Suprapubic skin (tissue), 4 donors: ENCODE data around the gene ZDHHC14. TPM values are rescaled to one million over a fixed set of nuclear protein-coding genes. Genes with fewer than 3 reads are reported as not detected.

ENCODE experiments used
- DNase-seq, 2 donors: peaks; one replicate each; pipeline ENCODE4 v3.0.0-alpha.2; 2019; ENCODE audit warnings: low spot score in 2 of 2
- H3K27ac ChIP-seq: fragments of 200-600 bp; sonication (generic); one replicate; pipeline ENCODE4 v1.5.1; 2019
- H3K27me3 ChIP-seq: fragments of 200-600 bp; sonication (generic); one replicate; pipeline ENCODE4 v1.5.1; 2019
- H3K36me3 ChIP-seq: fragments of 200-600 bp; sonication (generic); one replicate; pipeline ENCODE4 v1.5.1; 2019
- H3K4me1 ChIP-seq: fragments of 200-600 bp; sonication (generic); one replicate; pipeline ENCODE4 v1.5.1; 2019
- H3K4me3 ChIP-seq: fragments of 200-600 bp; sonication (generic); one replicate; pipeline ENCODE4 v1.5.1; 2019; ENCODE audit warnings: mild to moderate bottlenecking
- H3K9me3 ChIP-seq: fragments of 200-600 bp; sonication (generic); one replicate; pipeline ENCODE4 v1.5.1; 2019
- EP300 ChIP-seq: sonication (generic); formaldehyde crosslinking; IDR thresholded peaks from one replicate; pipeline ENCODE4 v1.6.1; 2017; ENCODE audit warnings: antibody characterized with exemption
- POLR2A ChIP-seq, 2 donors: fragments of 450-650 bp; IDR thresholded peaks; one replicate each; pipeline ENCODE4 v1.6.1; 2017; ENCODE audit warnings: antibody characterized with exemption in 2 of 2, mild to moderate bottlenecking in 2 of 2, moderate library complexity in 2 of 2
- POLR2AphosphoS5 ChIP-seq, 3 donors: sonication (generic); formaldehyde crosslinking; IDR thresholded peaks; one replicate each; pipeline ENCODE4 v1.6.1; 2017; ENCODE audit warnings: antibody characterized with exemption in 3 of 3
- WGBS: methylation state at CpG from one replicate; pipeline ENCODE4 v1.1.5; 2018; 5-methylcytosine and 5-hydroxymethylcytosine counted together
- total RNA-seq, 4 donors: library from RNA; depleted of rRNA; stranded (reverse); fragments of >200 nt; gene quantifications; one replicate each; pipeline ENCODE4 v1.1.0, GENCODE V29; 2016
- TF ChIP-seq, protein P1 (sequence below), 2 donors: fragments of 200-600 bp in 1 of 2; fragments of 450-650 bp in 1 of 2; sonication (generic) in 1 of 2; IDR thresholded peaks; one replicate each; pipeline ENCODE4 v1.5.1; 2016 to 2019; ENCODE audit warnings: antibody characterized with exemption in 2 of 2, mild to moderate bottlenecking in 1 of 2, moderate library complexity in 1 of 2

Gene ZDHHC14
- total RNA-seq, 4 donors from 2014 or later, result 4.3 to 9.9 (median 7.7) TPM

DNA sequence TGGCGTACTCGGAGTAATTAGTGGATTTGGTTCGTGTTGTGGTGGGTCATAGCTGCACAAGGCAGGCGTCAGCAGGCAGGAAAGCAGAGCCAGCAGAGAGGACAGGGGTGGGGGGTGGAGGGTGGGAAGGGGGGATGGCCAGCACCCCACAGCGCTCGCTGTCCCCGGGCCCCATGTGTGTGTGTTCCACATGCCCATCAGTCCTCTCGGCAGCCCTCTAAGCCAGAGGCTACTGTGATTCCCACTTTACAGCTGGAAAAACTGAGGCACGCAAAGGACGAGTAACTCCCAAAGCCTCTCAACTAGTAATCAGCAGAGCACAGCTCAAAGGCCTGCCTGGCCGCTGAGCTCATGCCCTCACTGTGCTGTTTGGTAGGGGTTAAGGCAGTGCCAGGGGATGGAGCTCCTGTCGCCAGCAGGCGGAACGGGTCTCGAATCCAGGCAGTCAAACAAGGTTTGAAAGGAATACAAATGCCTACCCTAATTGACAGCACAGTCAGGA, 175.2 kb downstream of the ZDHHC14 start:
- Histone ChIP-seq H3K9me3 (no peaks in the 10 kb centered on the region), H3K27me3 (no peaks in the 10 kb centered on the region), H3K27ac (no peak overlapping the region), H3K36me3 (no peaks in the 10 kb centered on the region), H3K4me1 (no peaks in the 10 kb centered on the region), H3K4me3 (no peak overlapping the region)
- no peak for DNase-seq
- TF ChIP-seq POLR2A (IDR thresholded peaks at IDR 0.05) (no peak), POLR2AphosphoS5 (IDR thresholded peaks at IDR 0.05) (no peak), EP300 (no peak)
- TF ChIP-seq, protein P1, sequence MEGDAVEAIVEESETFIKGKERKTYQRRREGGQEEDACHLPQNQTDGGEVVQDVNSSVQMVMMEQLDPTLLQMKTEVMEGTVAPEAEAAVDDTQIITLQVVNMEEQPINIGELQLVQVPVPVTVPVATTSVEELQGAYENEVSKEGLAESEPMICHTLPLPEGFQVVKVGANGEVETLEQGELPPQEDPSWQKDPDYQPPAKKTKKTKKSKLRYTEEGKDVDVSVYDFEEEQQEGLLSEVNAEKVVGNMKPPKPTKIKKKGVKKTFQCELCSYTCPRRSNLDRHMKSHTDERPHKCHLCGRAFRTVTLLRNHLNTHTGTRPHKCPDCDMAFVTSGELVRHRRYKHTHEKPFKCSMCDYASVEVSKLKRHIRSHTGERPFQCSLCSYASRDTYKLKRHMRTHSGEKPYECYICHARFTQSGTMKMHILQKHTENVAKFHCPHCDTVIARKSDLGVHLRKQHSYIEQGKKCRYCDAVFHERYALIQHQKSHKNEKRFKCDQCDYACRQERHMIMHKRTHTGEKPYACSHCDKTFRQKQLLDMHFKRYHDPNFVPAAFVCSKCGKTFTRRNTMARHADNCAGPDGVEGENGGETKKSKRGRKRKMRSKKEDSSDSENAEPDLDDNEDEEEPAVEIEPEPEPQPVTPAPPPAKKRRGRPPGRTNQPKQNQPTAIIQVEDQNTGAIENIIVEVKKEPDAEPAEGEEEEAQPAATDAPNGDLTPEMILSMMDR (IDR thresholded peaks at IDR 0.05), result no peak
- WGBS, result 86% methylated on average over 14 of the region's 15 CpGs

- no peaks in the 10 kb centered on the region for H3K36me3 ChIP-seq
- no peaks in the 10 kb centered on the region for H3K4me1 ChIP-seq
- no peak for DNase-seq
- no peak overlapping the region for H3K4me3 ChIP-seq
- TF ChIP-seq, protein P1 (IDR thresholded peaks at IDR 0.05), result no peak
- no peak for TF ChIP-seq POLR2A (IDR thresholded peaks at IDR 0.05)
- no peak for TF ChIP-seq EP300
- TF ChIP-seq POLR2AphosphoS5 (IDR thresholded peaks at IDR 0.05), result no peak
- no peak overlapping the region for H3K27ac ChIP-seq
- 63% methylated on average over 21 of the region's 21 CpGs for WGBS
- no peaks in the 10 kb centered on the region for H3K9me3 ChIP-seq
- no peaks in the 10 kb centered on the region for H3K27me3 ChIP-seq
Observed at GRCh38 chr6:157556671-157557430, 175.9 kb downstream of the ZDHHC14 start.

GRCh38 chr6:157557559-157557958, 176.6 kb downstream of the ZDHHC14 start:
- no peak for DNase-seq
- no peaks in the 10 kb centered on the region for H3K9me3 ChIP-seq
- no peaks in the 10 kb centered on the region for H3K36me3 ChIP-seq
- WGBS, result 85% methylated on average over 6 of the region's 6 CpGs
- H3K27ac ChIP-seq, result no peak overlapping the region
- TF ChIP-seq POLR2A (IDR thresholded peaks at IDR 0.05) (no peak), EP300 (no peak), POLR2AphosphoS5 (IDR thresholded peaks at IDR 0.05) (no peak)
- TF ChIP-seq, protein P1 (IDR thresholded peaks at IDR 0.05), result no peak
- H3K4me1 ChIP-seq, result no peaks in the 10 kb centered on the region
- no peaks in the 10 kb centered on the region for H3K27me3 ChIP-seq
- H3K4me3 ChIP-seq, result no peak overlapping the region

DNA sequence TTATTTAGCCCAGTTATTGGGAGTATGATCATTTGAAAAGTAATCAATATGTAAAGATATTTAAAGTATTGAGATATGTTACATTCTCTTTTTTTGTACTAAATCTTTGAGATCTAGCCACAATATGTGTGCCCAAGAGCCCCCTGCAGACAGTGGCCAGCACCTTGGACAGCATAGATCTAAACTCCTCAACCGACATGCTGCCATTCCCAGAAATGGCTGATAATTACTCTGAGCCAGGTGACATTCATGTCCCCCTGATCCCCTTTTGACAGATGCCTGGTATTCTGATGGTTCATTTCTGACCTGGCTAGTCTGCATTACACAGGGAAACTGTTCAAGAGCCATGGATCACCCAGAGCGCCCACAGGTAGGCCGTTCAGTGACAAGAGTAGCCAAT, 177.1 kb downstream of the ZDHHC14 start:
- Histone ChIP-seq H3K27me3 (no peaks in the 10 kb centered on the region), H3K4me3 (no peak overlapping the region), H3K36me3 (no peaks in the 10 kb centered on the region), H3K27ac (no peak overlapping the region), H3K4me1 (no peaks in the 10 kb centered on the region), H3K9me3 (no peaks in the 10 kb centered on the region)
- 90% methylated on average over 3 of the region's 3 CpGs for WGBS
- no peak for DNase-seq
- no peak for TF ChIP-seq POLR2A (IDR thresholded peaks at IDR 0.05)
- TF ChIP-seq, protein P1 (IDR thresholded peaks at IDR 0.05), result no peak
- no peak for TF ChIP-seq EP300
- TF ChIP-seq POLR2AphosphoS5 (IDR thresholded peaks at IDR 0.05), result no peak

GRCh38 chr6:157558487-157559200, 177.7 kb downstream of the ZDHHC14 start:
- no peaks in the 10 kb centered on the region for H3K27me3 ChIP-seq
- H3K4me1 ChIP-seq, result no peaks in the 10 kb centered on the region
- no peak for DNase-seq
- no peaks in the 10 kb centered on the region for H3K9me3 ChIP-seq
- H3K36me3 ChIP-seq, result no peaks in the 10 kb centered on the region
- 59% methylated on average over 2 of the region's 2 CpGs for WGBS
- no peak overlapping the region for H3K27ac ChIP-seq
- no peak overlapping the region for H3K4me3 ChIP-seq
- TF ChIP-seq, protein P1 (IDR thresholded peaks at IDR 0.05), result no peak
- TF ChIP-seq POLR2AphosphoS5 (IDR thresholded peaks at IDR 0.05), result no peak
- no peak for TF ChIP-seq POLR2A (IDR thresholded peaks at IDR 0.05)
- no peak for TF ChIP-seq EP300
